GM21447 (cell line): ENCODE results near the gene PLA2G4A.
A peak's percentile ranks its signal among the peaks of the same experiment; 100 is the strongest.

Experiments
- ATAC-seq: cut with Tn5 transposase; IDR thresholded peaks from one replicate; pipeline ENCODE4 v1.9.1; 2021; ENCODE audit not compliant: unreplicated experiment

PLA2G4A gene

GRCh38 chr1:186828611-186829454 is at the start of gene PLA2G4A:
PLA2G4A (plus strand) TSS chr1:186828949; CDS start chr1:186854355, 25,406 bp downstream.
- peak; percentile 92 for ATAC-seq

- no peak for ATAC-seq
These were observed 48.7 kb upstream of the PLA2G4A start for GRCh38 chr1:186780076-186780475.

- ATAC-seq, result no peak
These were observed 47.0 kb upstream of the PLA2G4A start for GRCh38 chr1:186781730-186782129.

- no peak for ATAC-seq
These were observed 46.0 kb upstream of the PLA2G4A start for GRCh38 chr1:186782791-186783190.

- ATAC-seq, result no peak
These were observed 45.6 kb upstream of the PLA2G4A start for GRCh38 chr1:186783193-186783592.

GRCh38 chr1:186785503-186785902 is 43.2 kb upstream of the PLA2G4A start:
- no peak for ATAC-seq

GRCh38 chr1:186790101-186790500 is 38.6 kb upstream of the PLA2G4A start:
- ATAC-seq, result no peak

GRCh38 chr1:186792870-186793581 is 35.7 kb upstream of the PLA2G4A start:
- ATAC-seq, result peak; percentile 57

GRCh38 chr1:186793582-186793927 is 35.2 kb upstream of the PLA2G4A start:
- peak; percentile 66 for ATAC-seq

GRCh38 chr1:186798960-186799688 is 29.6 kb upstream of the PLA2G4A start:
- no peak for ATAC-seq

GRCh38 chr1:186799689-186800054 is 29.1 kb upstream of the PLA2G4A start:
- peak; percentile 96 for ATAC-seq

- ATAC-seq, result no peak
These were observed 26.4 kb upstream of the PLA2G4A start for GRCh38 chr1:186802388-186802787.

GRCh38 chr1:186804679-186805078 is 24.1 kb upstream of the PLA2G4A start:
- ATAC-seq, result no peak

GRCh38 chr1:186806477-186806876 is 22.3 kb upstream of the PLA2G4A start:
- no peak for ATAC-seq

GRCh38 chr1:186807163-186807562 is 21.6 kb upstream of the PLA2G4A start:
- ATAC-seq, result no peak

- ATAC-seq, result no peak
These were observed 16.9 kb upstream of the PLA2G4A start for GRCh38 chr1:186811892-186812291.

GRCh38 chr1:186812570-186812969 is 16.2 kb upstream of the PLA2G4A start:
- no peak for ATAC-seq

GRCh38 chr1:186813420-186813819 is 15.3 kb upstream of the PLA2G4A start:
- no peak for ATAC-seq

- peak; percentile 86 for ATAC-seq
These were observed 9.6 kb upstream of the PLA2G4A start for GRCh38 chr1:186819126-186819525.

- peak; percentile 52 for ATAC-seq
These were observed 9.2 kb upstream of the PLA2G4A start for GRCh38 chr1:186819563-186819962.

GRCh38 chr1:186829686-186830587 is 1.2 kb downstream of the PLA2G4A start:
- ATAC-seq, result peak; percentile 30
